MM.1S (cell line): Measurements from ENCODE around the gene IPO5.

ENCODE experiments used
- EZH2phosphoT487 ChIP-seq: fragments of 300-600 bp; sonication (generic); IDR thresholded peaks from 2 replicates; pipeline ENCODE4 v1.6.1; 2018; ENCODE audit warnings: antibody characterized with exemption, low read length
- TF ChIP-seq, protein P1 (sequence below): fragments of 300-600 bp; sonication (generic); IDR thresholded peaks from 2 replicates; pipeline ENCODE4 v1.5.1; 2016; ENCODE audit warnings: antibody characterized with exemption, low read length, mixed read lengths

DNA sequence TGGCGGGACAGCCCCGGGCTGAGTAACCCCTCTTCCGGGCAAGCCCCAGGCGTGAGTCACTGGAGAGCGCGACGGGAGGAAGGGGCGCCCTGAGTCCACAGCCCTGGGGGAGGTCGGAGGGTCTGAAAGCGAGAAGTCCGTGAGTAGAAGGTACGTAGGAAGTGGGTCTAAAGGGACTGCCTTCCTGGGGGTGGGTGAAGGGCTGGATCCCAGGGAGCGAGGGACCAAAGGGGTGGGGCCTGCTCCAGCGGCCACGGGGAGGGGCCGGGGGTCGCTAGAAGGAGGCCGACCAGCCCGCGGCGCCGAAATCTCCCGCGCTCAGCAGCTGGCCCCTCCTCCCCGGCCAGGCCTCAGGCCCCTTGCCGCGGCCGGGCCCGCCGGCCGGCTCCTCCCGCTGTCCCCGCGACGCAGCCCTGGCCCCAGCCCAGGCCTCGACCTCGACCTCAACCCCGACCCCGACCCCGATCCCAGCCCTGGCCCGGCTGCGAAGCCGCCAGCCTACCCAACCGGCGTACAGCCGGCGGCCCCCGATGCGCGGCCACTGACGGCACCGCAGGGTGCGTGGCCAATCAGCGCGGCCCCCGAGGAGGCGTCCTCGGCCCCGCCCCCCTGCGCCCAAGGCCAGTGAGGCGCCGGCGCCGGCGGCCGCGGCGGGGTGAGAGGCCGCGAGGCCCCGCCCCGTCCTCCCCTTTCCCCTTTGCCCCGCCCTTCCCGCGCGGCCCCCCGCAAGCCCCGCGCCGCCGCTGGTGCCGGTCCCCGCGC is 22.6 kb downstream of the IPO5 start:
- TF ChIP-seq, protein P1, sequence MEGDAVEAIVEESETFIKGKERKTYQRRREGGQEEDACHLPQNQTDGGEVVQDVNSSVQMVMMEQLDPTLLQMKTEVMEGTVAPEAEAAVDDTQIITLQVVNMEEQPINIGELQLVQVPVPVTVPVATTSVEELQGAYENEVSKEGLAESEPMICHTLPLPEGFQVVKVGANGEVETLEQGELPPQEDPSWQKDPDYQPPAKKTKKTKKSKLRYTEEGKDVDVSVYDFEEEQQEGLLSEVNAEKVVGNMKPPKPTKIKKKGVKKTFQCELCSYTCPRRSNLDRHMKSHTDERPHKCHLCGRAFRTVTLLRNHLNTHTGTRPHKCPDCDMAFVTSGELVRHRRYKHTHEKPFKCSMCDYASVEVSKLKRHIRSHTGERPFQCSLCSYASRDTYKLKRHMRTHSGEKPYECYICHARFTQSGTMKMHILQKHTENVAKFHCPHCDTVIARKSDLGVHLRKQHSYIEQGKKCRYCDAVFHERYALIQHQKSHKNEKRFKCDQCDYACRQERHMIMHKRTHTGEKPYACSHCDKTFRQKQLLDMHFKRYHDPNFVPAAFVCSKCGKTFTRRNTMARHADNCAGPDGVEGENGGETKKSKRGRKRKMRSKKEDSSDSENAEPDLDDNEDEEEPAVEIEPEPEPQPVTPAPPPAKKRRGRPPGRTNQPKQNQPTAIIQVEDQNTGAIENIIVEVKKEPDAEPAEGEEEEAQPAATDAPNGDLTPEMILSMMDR = no peak
- TF ChIP-seq EZH2phosphoT487 = no peak
